Common myeloid progenitor, CD34-positive (primary cell): ENCODE results near the gene DCAF17.

Experiments
- CTCF ChIA-PET: fragments of 350-600 bp; sonication (Branson Sonifier 250); formaldehyde crosslinking; loops from one replicate; lab custom pipeline; 2021; ENCODE audit warnings: antibody characterized with exemption; lab: Charles Lee
- POLR2A ChIA-PET: fragments of 350-600 bp; sonication (Branson Sonifier 250); formaldehyde crosslinking; loops from one replicate; lab custom pipeline; 2021; ENCODE audit warnings: antibody characterized with exemption; lab: Charles Lee
- DNase-seq, 3 donors: peaks; one replicate each; pipeline versions ENCODE4 v3.0.0 to v3.0.0-alpha.2; 2013
- H3K27ac ChIP-seq, 2 experiments: 1 replicate in 1 of 2; 2 replicates in 1 of 2; pipeline ENCODE4 v1.7.0; 2013; ENCODE audit warnings: inconsistent platforms in 2 of 2, low read length in 2 of 2, mild to moderate bottlenecking in 2 of 2, low read depth in 1 of 2, moderate library complexity in 1 of 2; ENCODE audit not compliant: severe bottlenecking in 2 of 2, insufficient read depth in 1 of 2, poor library complexity in 1 of 2
- H3K27me3 ChIP-seq, 5 experiments: replicated peaks in 2 of 5; 1 replicate in 3 of 5; 2 replicates in 2 of 5; pipeline versions ENCODE4 v1.6.1 to v1.7.0; 2013; ENCODE audit warnings: low read length in 4 of 5, mild to moderate bottlenecking in 2 of 5, moderate library complexity in 2 of 5, inconsistent platforms in 1 of 5; ENCODE audit not compliant: insufficient read depth in 5 of 5, control insufficient read depth in 4 of 5
- H3K36me3 ChIP-seq, 4 experiments: 1 replicate in 2 of 4; 2 replicates in 2 of 4; pipeline versions ENCODE4 v1.6.1 to v1.7.0; 2013; ENCODE audit warnings: low read length in 3 of 4, control low read depth in 1 of 4, mild to moderate bottlenecking in 1 of 4; ENCODE audit not compliant: control insufficient read depth in 4 of 4, insufficient read depth in 4 of 4
- H3K4me1 ChIP-seq, 4 experiments: 1 replicate in 3 of 4; 2 replicates in 1 of 4; pipeline versions ENCODE4 v1.6.1 to v1.7.1; 2013; ENCODE audit warnings: low read length in 3 of 4, mild to moderate bottlenecking in 3 of 4, control low read depth in 1 of 4, inconsistent platforms in 1 of 4, moderate library complexity in 1 of 4; ENCODE audit not compliant: control insufficient read depth in 4 of 4, insufficient read depth in 4 of 4; ENCODE audit errors: control extremely low read depth in 1 of 4
- H3K4me3 ChIP-seq, 7 experiments: 1 replicate in 4 of 7; 2 replicates in 3 of 7; pipeline versions ENCODE4 v1.5.1 to v1.7.0; 2013; ENCODE audit warnings: mild to moderate bottlenecking in 7 of 7, low read length in 6 of 7, moderate library complexity in 6 of 7, inconsistent platforms in 2 of 7, low read depth in 2 of 7, control low read depth in 1 of 7; ENCODE audit not compliant: insufficient read depth in 4 of 7, control insufficient read depth in 1 of 7; ENCODE audit errors: extremely low read depth in 1 of 7
- H3K9me3 ChIP-seq, 5 experiments: 1 replicate in 4 of 5; 2 replicates in 1 of 5; pipeline versions ENCODE4 v1.6.1 to v1.7.1; 2013; ENCODE audit warnings: low read length in 4 of 5, mild to moderate bottlenecking in 2 of 5, inconsistent platforms in 1 of 5, low read depth in 1 of 5, moderate library complexity in 1 of 5; ENCODE audit not compliant: control insufficient read depth in 4 of 5, insufficient read depth in 2 of 5; ENCODE audit errors: control extremely low read depth in 1 of 5
- WGBS: methylation state at CpG from one replicate; pipeline ENCODE4 v1.1.5; 2013; ENCODE audit not compliant: insufficient coverage; 5-methylcytosine and 5-hydroxymethylcytosine counted together

Gene DCAF17

DNA sequence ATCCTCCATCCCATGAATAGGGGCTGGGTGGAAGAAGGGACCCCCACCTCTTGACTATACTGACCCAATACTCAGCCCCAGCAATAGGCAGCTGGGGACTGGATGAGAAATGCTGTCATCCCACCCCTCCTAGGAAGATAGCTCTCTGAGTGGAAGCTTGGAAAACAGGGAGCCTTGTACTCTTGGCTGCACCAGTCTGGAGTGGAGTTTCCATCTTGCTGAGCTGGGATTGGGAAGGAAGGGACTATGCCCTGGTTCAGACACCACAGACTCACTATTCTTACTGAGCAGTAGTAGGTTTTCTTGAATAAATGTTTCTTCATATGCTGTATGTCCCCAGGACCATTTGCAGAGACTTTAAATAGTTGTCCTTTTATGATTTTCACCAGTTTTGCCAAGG is 7.4 kb downstream of the DCAF17 start:
- POLR2A ChIA-PET: no interaction called here
- no peak overlapping the region for H3K4me3 ChIP-seq
- no peaks in the 10 kb centered on the region for H3K4me1 ChIP-seq
- CTCF ChIA-PET: no interaction called here
- peaks cover 13 to 53% (median 37%) of the 10 kb centered on the region in 4 experiments for H3K36me3 ChIP-seq
- no peak for DNase-seq
- H3K27ac ChIP-seq: no peak overlapping the region
- no peaks in the 10 kb centered on the region for H3K9me3 ChIP-seq
- H3K27me3 ChIP-seq: no peaks in the 10 kb centered on the region

DNA sequence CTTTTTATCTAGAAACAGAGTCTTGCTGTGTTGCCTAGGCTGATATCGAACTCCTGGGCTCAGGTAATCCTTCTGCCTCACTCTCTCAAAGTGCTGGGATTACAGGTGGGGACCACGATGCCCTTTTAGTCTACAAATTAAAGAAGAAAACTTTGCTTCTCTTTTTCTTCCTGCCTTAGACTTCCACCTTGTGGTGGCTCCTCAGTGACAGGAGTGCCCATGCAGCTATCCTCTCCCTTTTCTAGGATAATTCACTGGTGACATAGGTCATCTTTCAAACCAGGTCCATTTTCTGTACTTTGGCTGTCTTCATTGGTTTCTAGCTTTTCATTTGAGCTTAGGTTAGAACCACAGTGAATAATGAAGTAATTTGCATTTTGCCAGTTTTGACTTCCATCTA is 13.6 kb downstream of the DCAF17 start:
- ChIA-PET CTCF (interaction anchor here (1.0 to 1.1 kb wide), 2 partner anchors 13 to 445 kb away, joined by 3 read pairs; no protein-coding TSS in a partner anchor), POLR2A (interaction anchor here (0.5 to 0.6 kb wide), 2 partner anchors 10 to 42 kb away, joined by 3 to 4 read pairs; no protein-coding TSS in a partner anchor)
- 93% methylated on average over 2 of the region's 2 CpGs for WGBS
- Histone ChIP-seq H3K9me3 (no peaks in the 10 kb centered on the region), H3K4me3 (no peak overlapping the region), H3K4me1 (no peaks in the 10 kb centered on the region), H3K27me3 (no peaks in the 10 kb centered on the region), H3K27ac (no peak overlapping the region), H3K36me3 (peaks cover 8 to 40% (median 25%) of the 10 kb centered on the region in 4 experiments)
- DNase-seq: peak; percentile 7 to 24 (median 8)

DNA sequence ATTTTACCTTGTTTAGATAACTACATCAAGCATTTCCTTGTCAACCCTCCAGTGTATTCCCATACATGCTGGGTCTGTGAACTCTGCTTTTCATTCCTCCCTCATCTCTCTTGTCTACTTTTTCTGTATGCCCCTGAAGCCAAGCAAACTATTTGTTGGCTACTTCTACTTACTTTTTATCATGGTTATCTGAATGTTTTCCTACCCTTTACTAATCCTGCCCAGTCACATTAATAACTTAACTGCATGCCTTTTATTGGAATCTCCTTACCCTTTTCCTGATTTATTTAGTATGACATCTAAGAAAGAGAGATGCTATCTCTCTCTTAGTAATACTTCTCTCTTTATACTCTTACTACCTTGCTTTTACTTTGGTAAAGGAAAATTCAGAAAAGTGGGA is 17.0 kb downstream of the DCAF17 start:
- no peaks in the 10 kb centered on the region for H3K27me3 ChIP-seq
- H3K27ac ChIP-seq: no peak overlapping the region
- no peak overlapping the region for H3K4me3 ChIP-seq
- POLR2A ChIA-PET: no interaction called here
- H3K36me3 ChIP-seq: peaks cover 8 to 39% (median 21%) of the 10 kb centered on the region in 4 experiments
- no peaks in the 10 kb centered on the region for H3K9me3 ChIP-seq
- no peak for DNase-seq
- CTCF ChIA-PET: interaction anchor here (0.8 to 1.2 kb wide), 2 partner anchors 21 to 478 kb away, joined by 3 to 4 read pairs; no protein-coding TSS in a partner anchor
- no peaks in the 10 kb centered on the region for H3K4me1 ChIP-seq

DNA sequence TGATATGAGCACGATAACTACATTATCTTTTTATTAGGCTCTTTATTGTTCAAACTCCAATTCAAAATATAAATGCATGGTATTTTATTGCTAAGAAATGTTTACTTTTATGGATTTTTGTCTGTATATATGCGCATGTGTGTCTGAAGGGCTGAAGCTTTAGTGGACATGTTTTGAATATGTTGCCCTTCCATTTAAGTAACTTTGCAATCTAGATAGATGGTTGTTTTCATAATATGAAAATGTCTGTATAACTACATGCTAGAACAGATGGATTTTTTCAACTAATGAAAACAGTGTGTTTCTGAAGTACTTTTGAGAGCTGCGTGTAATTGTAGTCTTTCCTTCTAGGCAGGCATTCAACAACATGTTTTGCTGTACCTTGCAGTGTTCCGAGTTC is 18.7 kb downstream of the DCAF17 start:
- 100% methylated on average over 1 of the region's 4 CpGs for WGBS
- H3K4me1 ChIP-seq: no peaks in the 10 kb centered on the region
- peaks cover 0 to under 1% (median 0%) of the 10 kb centered on the region in 5 experiments for H3K9me3 ChIP-seq
- CTCF ChIA-PET: no interaction called here
- no peak overlapping the region for H3K4me3 ChIP-seq
- peaks cover 12 to 48% (median 28%) of the 10 kb centered on the region in 4 experiments for H3K36me3 ChIP-seq
- DNase-seq: no peak
- POLR2A ChIA-PET: interaction anchor here (0.8 kb wide), 1 partner anchor 71 kb away, joined by 3 read pairs; no protein-coding TSS in a partner anchor
- no peak overlapping the region for H3K27ac ChIP-seq
- H3K27me3 ChIP-seq: no peaks in the 10 kb centered on the region

DNA sequence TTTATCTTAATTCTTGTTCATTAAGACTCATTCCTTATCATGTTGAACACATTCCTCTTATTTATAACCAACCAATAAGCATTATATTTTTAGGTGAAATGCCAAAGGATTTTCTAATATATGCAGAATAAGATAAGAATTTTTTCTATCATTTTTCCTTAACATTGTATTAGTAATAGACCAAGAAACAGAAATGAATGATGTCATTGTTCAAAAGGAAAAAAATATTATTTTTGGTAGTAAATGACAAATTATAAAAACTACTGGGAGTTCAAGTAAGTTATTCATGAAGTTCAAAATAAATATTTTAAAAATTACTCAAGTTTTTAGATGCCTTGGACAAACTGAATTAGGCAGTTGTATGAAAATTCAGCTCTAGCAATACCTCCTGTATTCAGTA is 25.5 kb downstream of the DCAF17 start:
- peaks cover 0 to 19% (median 4%) of the 10 kb centered on the region in 5 experiments for H3K9me3 ChIP-seq
- no peaks in the 10 kb centered on the region for H3K4me1 ChIP-seq
- no peaks in the 10 kb centered on the region for H3K27me3 ChIP-seq
- ChIA-PET CTCF (interaction anchor here (1.5 kb wide), 1 partner anchor 46 kb away, joined by 3 read pairs; no protein-coding TSS in a partner anchor), POLR2A (no interaction called here)
- H3K4me3 ChIP-seq: no peak overlapping the region
- H3K27ac ChIP-seq: no peak overlapping the region
- no peak for DNase-seq
- H3K36me3 ChIP-seq: peaks cover 20 to 43% (median 31%) of the 10 kb centered on the region in 4 experiments

DNA sequence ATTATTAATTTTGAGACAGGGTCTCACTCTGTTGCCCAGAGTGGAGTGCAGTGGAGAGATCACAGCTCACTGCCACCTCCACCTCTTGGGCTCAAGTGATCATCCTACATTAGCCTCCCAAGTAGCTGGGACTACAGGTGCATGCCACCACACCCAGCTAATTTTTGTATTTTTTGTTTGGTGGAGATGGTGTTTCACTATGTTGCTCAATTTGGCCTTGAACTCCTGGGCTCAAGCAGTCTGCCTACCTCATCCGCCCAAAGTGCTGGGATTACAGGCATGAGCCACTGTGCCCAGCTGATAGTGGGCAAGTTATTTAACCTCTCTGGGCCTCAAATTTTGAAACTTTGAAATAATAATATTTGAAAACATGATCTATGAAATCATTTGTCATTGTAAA is 26.5 kb downstream of the DCAF17 start:
- Histone ChIP-seq H3K36me3 (peaks cover 20 to 37% (median 28%) of the 10 kb centered on the region in 4 experiments), H3K27me3 (no peaks in the 10 kb centered on the region), H3K9me3 (peaks cover 0 to 19% (median 4%) of the 10 kb centered on the region in 5 experiments), H3K4me3 (no peak overlapping the region), H3K4me1 (no peaks in the 10 kb centered on the region), H3K27ac (no peak overlapping the region)
- WGBS: 100% methylated on average over 1 of the region's 1 CpG
- ChIA-PET POLR2A (interaction anchor here (0.7 kb wide), 1 partner anchor 134 kb away, joined by 3 read pairs; no protein-coding TSS in a partner anchor), CTCF (interaction anchor here (0.8 kb wide), 1 partner anchor 13 kb away, joined by 3 read pairs; no protein-coding TSS in a partner anchor)
- no peak for DNase-seq

DNA sequence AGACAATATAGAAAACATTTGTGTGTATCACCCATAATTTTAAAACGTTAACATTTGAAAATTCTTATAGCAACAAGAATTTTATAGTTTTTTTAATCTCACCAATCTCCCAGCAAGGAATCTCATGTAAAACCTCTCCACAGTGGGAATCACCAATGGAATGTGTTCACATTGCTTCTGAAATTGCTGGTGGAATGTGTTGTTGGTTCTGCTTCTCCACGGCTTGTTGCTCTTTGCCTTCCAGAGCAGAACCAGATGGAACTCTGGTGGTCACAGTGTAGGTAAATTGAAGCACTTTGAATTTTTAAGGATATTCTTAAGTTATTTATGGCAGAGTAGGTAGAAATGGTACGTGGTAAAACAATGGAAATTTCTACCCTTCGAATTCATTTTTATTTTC is 35.1 kb downstream of the DCAF17 start:
- WGBS: 100% methylated on average over 1 of the region's 4 CpGs
- no peaks in the 10 kb centered on the region for H3K9me3 ChIP-seq
- POLR2A ChIA-PET: no interaction called here
- H3K27me3 ChIP-seq: no peaks in the 10 kb centered on the region
- H3K4me1 ChIP-seq: no peaks in the 10 kb centered on the region
- peaks cover 13 to 32% (median 24%) of the 10 kb centered on the region in 4 experiments for H3K36me3 ChIP-seq
- no peak overlapping the region for H3K27ac ChIP-seq
- DNase-seq: no peak
- CTCF ChIA-PET: no interaction called here
- no peak overlapping the region for H3K4me3 ChIP-seq
